ENCODE measurements around the gene TTLL11. TPM values are rescaled to one million over a fixed set of nuclear protein-coding genes. Genes with fewer than 3 reads are reported as not detected.

TTLL11 gene
- total RNA-seq, 2 experiments from 2014 or later = 1.5 to 2.1 TPM

DNA sequence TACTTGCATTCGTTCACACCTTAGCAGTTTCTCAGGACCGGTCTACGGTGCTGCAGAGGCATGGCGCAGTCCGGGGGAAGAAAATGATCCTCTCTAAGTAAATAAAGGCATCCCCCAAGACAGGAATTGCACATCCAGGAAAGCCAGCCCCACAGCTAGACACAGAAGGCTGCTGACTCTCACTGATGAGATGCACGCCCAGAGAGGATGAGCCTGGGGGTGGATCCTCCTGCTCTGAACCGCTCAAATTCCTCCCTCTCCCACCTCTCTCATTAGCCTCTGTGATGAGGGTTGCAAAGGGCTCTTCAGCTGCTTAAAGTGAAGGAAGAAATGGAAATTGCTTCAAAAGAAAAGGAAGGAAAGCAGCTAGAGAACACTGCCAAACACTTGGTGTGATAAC is 132.4 kb downstream of the TTLL11 start:
- Mint-ChIP-seq H3K4me3 (no peak overlapping the region), H3K27ac (no peak overlapping the region), H3K4me1 (peaks cover 5% of the 10 kb centered on the region), H3K27me3 (no peaks in the 10 kb centered on the region), H3K36me3 (ENCODE audit: low read depth) (no peaks in the 10 kb centered on the region), H3K9me3 (no peaks in the 10 kb centered on the region)
- no peak for DNase-seq
- CTCF ChIA-PET = no interaction called here
- POLR2A ChIA-PET = no interaction called here

- POLR2A ChIA-PET = no interaction called here
- Mint-ChIP-seq H3K9me3 (no peaks in the 10 kb centered on the region), H3K27me3 (no peaks in the 10 kb centered on the region), H3K4me3 (no peak overlapping the region), H3K27ac (no peak overlapping the region), H3K36me3 (ENCODE audit: low read depth) (no peaks in the 10 kb centered on the region), H3K4me1 (peaks cover 5% of the 10 kb centered on the region)
- no peak for DNase-seq
- CTCF ChIA-PET = no interaction called here
Observed at GRCh38 chr9:121958530-121958929, 134.6 kb downstream of the TTLL11 start.

GRCh38 chr9:121956808-121957207 is 136.3 kb downstream of the TTLL11 start:
- H3K9me3 Mint-ChIP-seq = no peaks in the 10 kb centered on the region
- no peak for DNase-seq
- H3K4me1 Mint-ChIP-seq = peaks cover 5% of the 10 kb centered on the region
- CTCF ChIA-PET = no interaction called here
- no peak overlapping the region for H3K27ac Mint-ChIP-seq
- no peaks in the 10 kb centered on the region for H3K27me3 Mint-ChIP-seq
- no peaks in the 10 kb centered on the region for H3K36me3 Mint-ChIP-seq (ENCODE audit: low read depth)
- POLR2A ChIA-PET = no interaction called here
- H3K4me3 Mint-ChIP-seq = no peak overlapping the region

DNA sequence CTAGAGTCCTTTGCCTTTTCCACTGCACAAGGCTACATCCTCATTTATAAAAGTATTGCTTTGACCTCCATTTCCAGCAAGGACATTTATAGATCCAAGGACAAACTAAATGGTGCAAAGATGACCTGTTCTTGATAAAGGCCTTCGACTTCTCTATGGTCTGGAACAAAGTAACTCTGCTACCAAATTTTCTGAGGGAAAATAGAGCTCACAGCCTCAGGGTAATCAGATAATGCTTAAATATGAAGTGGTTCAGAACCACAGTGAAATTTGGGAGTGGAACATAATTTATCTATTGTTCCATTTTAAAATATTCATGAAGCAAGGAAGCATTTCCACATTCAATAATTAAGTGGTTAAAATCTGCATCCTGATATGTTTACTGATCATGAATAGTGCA is 137.5 kb downstream of the TTLL11 start:
- H3K36me3 Mint-ChIP-seq (ENCODE audit: low read depth) = no peaks in the 10 kb centered on the region
- H3K27ac Mint-ChIP-seq = no peak overlapping the region
- ChIA-PET CTCF (no interaction called here), POLR2A (no interaction called here)
- H3K9me3 Mint-ChIP-seq = no peaks in the 10 kb centered on the region
- H3K4me1 Mint-ChIP-seq = peaks cover 5% of the 10 kb centered on the region
- no peak overlapping the region for H3K4me3 Mint-ChIP-seq
- no peak for DNase-seq
- no peaks in the 10 kb centered on the region for H3K27me3 Mint-ChIP-seq

DNA sequence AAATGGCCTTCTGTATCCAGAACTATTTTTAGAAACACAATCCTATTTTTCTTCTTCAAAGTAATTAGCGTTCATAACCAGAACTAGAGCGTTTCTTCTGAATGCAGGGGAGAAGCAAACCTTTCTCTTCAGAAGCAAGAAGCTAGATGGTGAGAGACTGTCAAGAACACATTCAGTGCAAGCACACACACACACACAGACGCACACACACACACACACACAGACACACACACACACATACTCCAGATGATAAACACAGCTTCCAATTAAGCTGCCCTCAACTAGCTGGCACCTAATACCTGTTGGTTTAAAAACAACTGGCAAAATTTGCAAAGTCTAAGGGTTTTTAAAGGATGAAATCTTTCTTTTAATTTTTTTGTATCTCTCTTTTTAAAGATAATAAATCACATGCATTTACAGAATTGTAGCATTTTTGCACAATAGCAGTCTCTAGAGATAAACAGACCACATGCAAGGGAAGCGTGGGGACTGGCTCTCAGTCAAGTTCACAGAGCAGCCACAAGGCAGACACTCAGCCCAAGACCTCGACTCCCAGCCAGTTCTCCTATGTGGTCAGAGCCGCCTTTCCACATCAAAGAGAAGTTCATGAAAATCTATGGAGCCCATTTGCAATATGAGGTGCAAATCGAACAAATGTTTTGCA is 138.5 kb downstream of the TTLL11 start:
- CTCF ChIA-PET = no interaction called here
- Mint-ChIP-seq H3K9me3 (no peaks in the 10 kb centered on the region), H3K27ac (no peak overlapping the region), H3K27me3 (no peaks in the 10 kb centered on the region), H3K4me3 (no peak overlapping the region), H3K4me1 (peaks cover 5% of the 10 kb centered on the region), H3K36me3 (ENCODE audit: low read depth) (no peaks in the 10 kb centered on the region)
- POLR2A ChIA-PET = no interaction called here
- no peak for DNase-seq

DNA sequence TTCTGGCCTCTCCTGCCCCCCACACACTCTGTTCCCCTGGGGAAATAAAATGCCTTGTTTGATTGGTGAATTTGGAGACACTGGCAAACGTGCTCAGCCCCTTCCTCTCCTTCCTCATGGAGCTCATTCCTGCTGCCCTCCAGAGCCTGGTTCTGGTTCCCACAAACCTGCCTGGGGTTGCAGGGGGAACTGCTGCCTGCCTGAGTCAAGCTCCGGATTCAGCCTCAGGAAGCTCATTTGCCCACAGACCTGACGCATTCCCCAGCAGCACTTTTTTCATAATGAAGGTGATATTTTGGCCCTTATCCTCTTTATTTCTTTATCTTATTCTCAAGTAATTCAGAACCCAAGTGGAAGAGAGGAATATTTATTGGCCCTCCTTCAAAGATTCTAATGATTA is 140.5 kb downstream of the TTLL11 start:
- no peaks in the 10 kb centered on the region for H3K27me3 Mint-ChIP-seq
- ChIA-PET POLR2A (no interaction called here), CTCF (no interaction called here)
- H3K36me3 Mint-ChIP-seq (ENCODE audit: low read depth) = no peaks in the 10 kb centered on the region
- H3K4me3 Mint-ChIP-seq = no peak overlapping the region
- H3K9me3 Mint-ChIP-seq = no peaks in the 10 kb centered on the region
- no peaks in the 10 kb centered on the region for H3K4me1 Mint-ChIP-seq
- no peak for DNase-seq
- no peak overlapping the region for H3K27ac Mint-ChIP-seq

GRCh38 chr9:121950866-121951265 is 142.2 kb downstream of the TTLL11 start:
- Mint-ChIP-seq H3K4me3 (no peak overlapping the region), H3K4me1 (no peaks in the 10 kb centered on the region)

GRCh38 chr9:121950441-121950840 is 142.7 kb downstream of the TTLL11 start:
- ChIA-PET CTCF (no interaction called here), POLR2A (no interaction called here)
- H3K36me3 Mint-ChIP-seq (ENCODE audit: low read depth) = no peaks in the 10 kb centered on the region
- no peak overlapping the region for H3K4me3 Mint-ChIP-seq
- DNase-seq = no peak
- H3K9me3 Mint-ChIP-seq = no peaks in the 10 kb centered on the region
- H3K27ac Mint-ChIP-seq = no peak overlapping the region
- H3K27me3 Mint-ChIP-seq = no peaks in the 10 kb centered on the region
- no peaks in the 10 kb centered on the region for H3K4me1 Mint-ChIP-seq

More at GRCh38 chr9:121950866-121951265, 142.2 kb downstream of the TTLL11 start:
- CTCF ChIA-PET = no interaction called here
- Mint-ChIP-seq H3K27ac (no peak overlapping the region), H3K27me3 (no peaks in the 10 kb centered on the region), H3K9me3 (no peaks in the 10 kb centered on the region), H3K36me3 (ENCODE audit: low read depth) (no peaks in the 10 kb centered on the region)
- no peak for DNase-seq
- POLR2A ChIA-PET = no interaction called here

- CTCF ChIA-PET = no interaction called here
- POLR2A ChIA-PET = no interaction called here
- no peak for DNase-seq
Observed at GRCh38 chr9:121949766-121950165, 143.3 kb downstream of the TTLL11 start.

DNA sequence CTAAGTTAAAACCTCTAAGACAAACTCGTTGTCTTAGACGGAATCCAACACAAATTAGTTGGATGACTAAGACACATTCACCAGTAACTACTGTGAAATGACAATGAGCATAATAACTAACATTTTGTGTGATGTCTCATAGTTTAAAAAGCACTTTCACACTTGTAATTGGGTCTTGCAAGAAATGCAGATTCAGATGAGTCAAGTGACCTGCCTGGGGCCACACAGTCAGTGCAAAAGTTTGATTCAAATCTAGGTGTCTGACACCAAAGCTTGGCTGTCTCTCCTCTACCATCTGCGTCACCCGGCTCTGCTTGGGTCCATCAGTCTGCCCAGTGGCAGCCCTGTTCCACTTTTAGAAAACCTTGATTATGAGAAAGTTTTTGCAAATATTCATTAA is 143.7 kb downstream of the TTLL11 start:
- H3K27me3 Mint-ChIP-seq = no peaks in the 10 kb centered on the region

More at GRCh38 chr9:121949766-121950165, 143.3 kb downstream of the TTLL11 start:
- H3K36me3 Mint-ChIP-seq (ENCODE audit: low read depth) = no peaks in the 10 kb centered on the region
- H3K9me3 Mint-ChIP-seq = no peaks in the 10 kb centered on the region
- no peaks in the 10 kb centered on the region for H3K27me3 Mint-ChIP-seq
- H3K4me1 Mint-ChIP-seq = no peaks in the 10 kb centered on the region
- H3K27ac Mint-ChIP-seq = no peak overlapping the region
- H3K4me3 Mint-ChIP-seq = no peak overlapping the region

DNA sequence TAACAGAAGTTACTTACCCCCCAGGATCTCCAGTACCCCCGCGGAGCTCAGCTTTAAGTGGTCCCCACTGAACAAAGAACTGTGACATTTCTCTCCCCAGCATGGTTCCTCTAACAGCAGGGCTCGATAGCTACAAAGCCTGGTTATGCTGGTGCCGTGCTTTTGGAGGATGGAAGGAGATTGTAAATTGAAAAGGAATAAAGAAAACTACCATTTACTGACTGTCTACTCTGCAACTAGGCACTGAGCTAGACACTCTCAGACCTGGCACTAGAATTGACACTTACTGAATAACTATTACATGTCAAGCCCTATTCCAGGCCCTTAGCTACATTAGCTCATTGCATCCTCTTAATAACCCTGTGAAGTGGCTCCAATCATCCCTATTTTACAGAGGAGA is 145.3 kb downstream of the TTLL11 start:
- ChIA-PET POLR2A (no interaction called here), CTCF (interaction anchor here (1.7 kb wide), 1 partner anchor 260 kb away, joined by 3 read pairs; no protein-coding TSS in a partner anchor)
- DNase-seq = no peak
- Mint-ChIP-seq H3K27me3 (no peaks in the 10 kb centered on the region), H3K27ac (no peak overlapping the region), H3K36me3 (ENCODE audit: low read depth) (no peaks in the 10 kb centered on the region), H3K9me3 (no peaks in the 10 kb centered on the region), H3K4me1 (no peaks in the 10 kb centered on the region), H3K4me3 (no peak overlapping the region)

More for the DNA sequence above, 143.7 kb downstream of the TTLL11 start:
- no peak for DNase-seq
- Mint-ChIP-seq H3K9me3 (no peaks in the 10 kb centered on the region), H3K36me3 (ENCODE audit: low read depth) (no peaks in the 10 kb centered on the region), H3K4me3 (no peak overlapping the region), H3K27ac (no peak overlapping the region), H3K4me1 (no peaks in the 10 kb centered on the region)
- ChIA-PET POLR2A (no interaction called here), CTCF (no interaction called here)

GRCh38 chr9:121946465-121946864 is 146.6 kb downstream of the TTLL11 start:
- H3K4me1 Mint-ChIP-seq = no peaks in the 10 kb centered on the region
- POLR2A ChIA-PET = no interaction called here
- H3K9me3 Mint-ChIP-seq = no peaks in the 10 kb centered on the region
- CTCF ChIA-PET = no interaction called here
- no peak overlapping the region for H3K4me3 Mint-ChIP-seq
- no peak overlapping the region for H3K27ac Mint-ChIP-seq
- DNase-seq = no peak
- H3K27me3 Mint-ChIP-seq = no peaks in the 10 kb centered on the region
- no peaks in the 10 kb centered on the region for H3K36me3 Mint-ChIP-seq (ENCODE audit: low read depth)

DNA sequence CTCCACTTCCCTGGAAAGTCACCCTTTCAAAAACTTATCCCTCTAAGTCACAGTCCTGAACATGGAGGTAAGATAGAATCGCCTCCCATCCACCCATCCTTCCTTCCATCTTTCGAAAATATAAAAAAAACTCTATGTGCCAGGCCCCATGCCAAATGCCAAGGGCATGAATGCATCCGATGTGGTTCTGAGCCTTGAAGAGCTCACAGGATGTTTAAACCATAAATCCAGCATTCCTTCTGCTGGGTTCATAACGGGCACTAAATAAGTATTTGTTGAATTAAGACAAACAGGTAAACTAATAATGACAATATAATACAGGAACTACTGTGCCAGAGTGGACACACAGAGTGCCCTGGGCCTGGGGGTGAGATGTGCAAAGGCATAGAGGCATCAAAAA is 147.3 kb downstream of the TTLL11 start:
- Mint-ChIP-seq H3K4me1 (no peaks in the 10 kb centered on the region), H3K27ac (no peak overlapping the region), H3K9me3 (no peaks in the 10 kb centered on the region), H3K27me3 (no peaks in the 10 kb centered on the region), H3K4me3 (no peak overlapping the region), H3K36me3 (ENCODE audit: low read depth) (no peaks in the 10 kb centered on the region)
- ChIA-PET POLR2A (no interaction called here), CTCF (no interaction called here)
- DNase-seq = no peak

- ChIA-PET CTCF (no interaction called here), POLR2A (no interaction called here)
- Mint-ChIP-seq H3K4me1 (no peaks in the 10 kb centered on the region), H3K9me3 (no peaks in the 10 kb centered on the region), H3K27me3 (no peaks in the 10 kb centered on the region), H3K4me3 (no peak overlapping the region), H3K27ac (no peak overlapping the region), H3K36me3 (ENCODE audit: low read depth) (no peaks in the 10 kb centered on the region)
- DNase-seq = no peak
Observed at GRCh38 chr9:121945281-121945680, 147.8 kb downstream of the TTLL11 start.
